Right kidney (tissue), 1 donor: ENCODE measurements around the gene POLR2L.

Experiments used
- DNase-seq: peaks from one replicate; pipeline ENCODE4 v3.0.0-alpha.2; 2016

Gene POLR2L

GRCh38 chr11:855796-856195 is 13.5 kb upstream of the POLR2L start:
- DNase-seq = no peak

- DNase-seq = no peak
Observed at GRCh38 chr11:855330-855674, 13.0 kb upstream of the POLR2L start.

GRCh38 chr11:854601-855329 is 12.4 kb upstream of the POLR2L start:
- no peak for DNase-seq

DNA sequence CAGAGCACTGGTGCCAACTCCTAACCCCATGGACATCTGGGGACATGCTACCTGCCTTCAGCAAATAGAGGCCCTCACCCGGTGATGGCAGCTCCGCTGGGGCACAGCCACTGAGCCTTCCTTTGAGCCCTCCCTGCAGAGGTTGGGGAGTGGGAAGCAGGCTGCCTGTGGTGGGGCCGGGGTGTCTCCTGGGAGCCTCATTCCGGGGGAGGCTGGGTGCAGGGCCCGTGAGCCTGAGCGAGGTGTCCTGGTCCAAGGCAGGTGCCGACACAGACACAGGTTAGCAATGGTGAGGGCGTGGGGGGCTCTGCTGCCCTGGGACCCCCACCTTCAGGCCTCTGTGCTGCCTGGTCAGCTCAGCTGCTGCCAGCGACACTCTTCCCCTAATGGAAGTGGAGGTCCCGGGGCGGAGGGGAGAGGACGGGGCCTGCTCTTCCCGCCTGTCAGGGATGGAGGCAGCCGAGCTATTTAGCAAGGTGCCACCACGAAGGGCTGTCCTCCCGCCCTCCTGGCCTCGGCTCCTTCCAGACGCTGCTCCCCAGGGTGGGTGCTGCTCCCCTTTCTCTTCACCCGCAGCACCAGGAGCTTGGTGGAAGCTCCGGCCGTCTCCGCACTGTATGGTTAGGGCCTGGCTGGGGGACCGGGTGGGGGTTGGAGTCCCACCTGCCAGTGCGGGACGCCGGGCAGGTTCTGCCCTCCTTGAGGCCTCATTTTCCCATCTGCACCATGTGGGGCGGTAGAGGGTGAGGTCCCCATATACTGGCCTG is 11.5 kb upstream of the POLR2L start:
- DNase-seq = no peak

DNA sequence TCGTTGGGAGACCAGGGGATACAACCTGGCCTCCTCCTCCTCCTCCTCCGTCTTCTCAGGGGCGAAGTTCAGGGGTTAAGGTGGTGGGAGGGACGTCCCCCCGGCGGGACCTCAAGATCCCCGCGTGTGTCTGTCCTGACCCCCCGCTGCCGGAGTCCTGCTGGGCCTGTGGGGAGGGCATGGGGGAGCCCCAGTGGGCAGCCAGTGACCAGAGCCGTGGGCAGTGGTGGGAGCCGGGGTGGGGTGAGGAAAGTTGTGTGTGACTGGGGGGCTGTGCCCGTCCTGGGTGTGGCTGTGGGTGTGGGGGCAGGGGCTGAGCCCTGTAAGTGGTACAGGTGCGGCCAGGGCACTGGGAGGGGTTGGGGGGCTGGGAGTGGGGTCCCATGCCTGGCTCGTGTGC is 10.4 kb upstream of the POLR2L start:
- DNase-seq = no peak

DNA sequence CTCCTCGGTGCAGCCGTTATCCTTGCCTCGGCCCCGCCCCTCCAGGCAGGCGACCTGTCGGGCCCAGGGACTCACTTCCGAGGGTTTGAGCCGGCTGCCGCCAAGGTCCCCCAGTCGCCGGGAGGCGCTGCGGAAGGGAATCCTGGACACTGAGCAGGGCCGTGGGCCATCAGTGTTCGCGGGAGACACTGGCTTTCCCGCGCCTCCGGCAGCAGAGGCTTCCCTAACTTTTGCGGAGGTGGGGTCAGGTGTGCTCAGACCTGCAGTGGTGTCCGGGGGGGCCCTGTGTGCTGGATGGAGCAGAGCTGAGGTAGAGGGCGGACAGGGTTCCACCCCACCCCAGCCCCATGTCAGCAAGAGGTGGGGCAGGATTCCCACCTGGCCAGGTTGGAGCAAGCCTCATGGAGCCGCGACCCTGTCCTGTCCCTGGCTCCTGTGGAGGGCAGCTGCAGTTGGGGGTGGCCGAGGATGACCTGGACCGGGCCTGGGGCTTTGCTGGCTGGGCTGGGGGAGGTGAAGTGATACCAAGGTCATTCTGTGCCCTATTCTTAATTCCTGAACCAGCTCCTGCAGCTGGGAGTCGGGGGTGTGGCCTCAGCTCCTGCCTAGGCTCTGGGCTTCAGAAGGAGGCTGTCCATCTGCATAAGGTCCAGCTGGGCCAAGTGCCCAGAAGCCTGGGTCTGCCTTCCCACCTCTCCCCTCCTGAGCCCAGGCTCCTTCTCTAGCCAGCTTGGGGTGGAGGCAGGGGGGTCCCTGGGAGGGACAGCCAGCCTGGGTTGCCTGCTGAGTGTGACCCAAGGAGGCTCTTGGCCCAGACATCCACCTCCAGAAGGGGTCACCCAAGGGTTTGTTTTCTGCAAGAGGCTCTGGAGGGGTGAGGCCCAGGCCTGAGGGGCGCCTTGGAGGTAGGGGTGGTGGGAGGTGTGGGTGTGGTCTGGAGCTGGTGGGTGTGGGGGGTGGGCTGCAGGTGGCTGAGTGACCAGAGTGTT is 8.7 kb upstream of the POLR2L start:
- DNase-seq = no peak

GRCh38 chr11:849951-850774 is 7.8 kb upstream of the POLR2L start:
- DNase-seq = peak; percentile 72

DNA sequence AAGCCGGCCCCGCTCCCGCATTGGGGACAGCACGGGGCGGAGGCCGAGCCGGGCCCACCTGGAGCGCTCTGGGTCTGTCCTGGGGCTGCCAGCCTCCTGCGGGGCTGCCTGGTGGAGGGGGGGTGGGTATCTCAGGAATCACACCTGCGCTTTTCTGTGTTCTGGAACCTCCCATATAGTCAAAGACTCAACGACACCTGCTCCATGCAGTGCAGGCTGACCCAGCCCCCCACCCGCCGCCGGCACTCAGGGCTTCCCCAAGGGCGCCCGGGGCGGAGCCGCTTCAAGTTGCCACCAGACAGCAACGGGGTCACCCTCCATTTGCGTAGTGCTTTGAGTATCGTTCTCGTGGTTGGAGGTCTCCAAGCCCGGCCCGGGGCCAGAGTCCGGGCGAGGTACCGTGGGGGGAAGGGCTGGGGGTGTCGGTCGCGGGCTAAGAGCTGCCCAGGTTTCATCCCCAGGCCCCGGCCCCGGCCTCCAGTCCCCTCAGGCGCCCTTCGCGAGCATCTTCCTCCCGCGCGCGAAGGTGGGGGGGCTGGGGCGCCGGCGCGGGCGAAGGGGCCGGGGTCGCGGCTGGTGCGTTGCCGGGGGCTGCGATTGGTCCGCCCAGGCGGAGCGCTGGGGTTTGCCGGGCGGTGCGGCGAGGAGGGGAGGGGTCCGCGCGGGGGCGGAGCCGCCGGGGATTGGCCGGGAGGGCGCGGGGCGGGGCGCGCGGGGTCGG is 6.9 kb upstream of the POLR2L start:
- DNase-seq = peak; percentile 69

GRCh38 chr11:848380-848931 is 6.1 kb upstream of the POLR2L start:
- no peak for DNase-seq

DNA sequence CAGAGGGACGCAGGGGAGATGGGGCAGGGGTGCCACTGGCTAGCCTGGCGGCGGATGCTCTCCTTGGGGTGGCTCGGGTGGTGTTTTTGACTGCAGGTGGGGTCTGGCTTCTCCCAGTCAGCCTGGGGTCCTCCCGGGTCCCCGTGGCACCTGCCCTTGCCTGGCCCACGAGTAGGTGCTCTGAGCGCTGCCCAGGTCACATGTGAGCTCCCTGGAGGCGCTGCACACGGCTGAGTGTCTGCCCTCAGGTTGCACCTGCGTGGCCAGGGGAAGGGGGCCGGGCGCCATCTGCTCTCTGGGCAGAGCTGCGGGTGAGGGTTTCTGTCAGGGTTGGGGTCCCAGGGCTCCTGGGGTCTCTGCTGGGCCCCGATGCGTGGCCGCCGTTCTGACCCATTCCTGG is 5.5 kb upstream of the POLR2L start:
- no peak for DNase-seq

DNA sequence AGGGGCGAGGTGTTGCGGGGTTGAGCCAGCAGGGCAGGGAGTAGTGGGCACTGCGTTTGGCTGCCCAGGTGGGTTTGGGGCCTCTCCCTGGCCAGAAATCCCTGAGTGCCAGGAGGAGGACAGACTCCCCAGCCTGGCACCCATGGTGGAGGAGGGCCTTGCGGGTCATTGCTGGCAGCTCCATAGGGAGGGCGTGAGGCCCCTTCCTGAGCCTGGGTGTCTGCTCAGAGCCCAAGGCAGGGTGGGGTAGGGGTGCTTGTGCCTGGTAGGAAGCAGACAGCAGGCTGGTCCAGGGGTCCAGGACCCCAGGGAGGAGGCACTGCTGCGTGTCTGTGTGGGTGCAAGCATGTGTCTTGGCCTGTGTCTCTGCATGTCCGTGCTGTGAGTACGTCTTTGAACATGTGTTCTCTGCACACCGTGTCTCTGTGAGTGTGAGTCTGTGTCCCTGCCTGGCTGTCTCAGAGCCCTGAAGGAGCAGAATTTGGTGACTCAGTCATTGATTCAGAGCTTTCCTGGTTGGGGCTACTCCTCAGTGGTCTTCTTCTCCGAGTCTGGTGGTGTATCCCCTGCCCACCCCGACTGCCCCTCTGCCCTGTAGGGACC is 4.3 kb upstream of the POLR2L start:
- no peak for DNase-seq

DNA sequence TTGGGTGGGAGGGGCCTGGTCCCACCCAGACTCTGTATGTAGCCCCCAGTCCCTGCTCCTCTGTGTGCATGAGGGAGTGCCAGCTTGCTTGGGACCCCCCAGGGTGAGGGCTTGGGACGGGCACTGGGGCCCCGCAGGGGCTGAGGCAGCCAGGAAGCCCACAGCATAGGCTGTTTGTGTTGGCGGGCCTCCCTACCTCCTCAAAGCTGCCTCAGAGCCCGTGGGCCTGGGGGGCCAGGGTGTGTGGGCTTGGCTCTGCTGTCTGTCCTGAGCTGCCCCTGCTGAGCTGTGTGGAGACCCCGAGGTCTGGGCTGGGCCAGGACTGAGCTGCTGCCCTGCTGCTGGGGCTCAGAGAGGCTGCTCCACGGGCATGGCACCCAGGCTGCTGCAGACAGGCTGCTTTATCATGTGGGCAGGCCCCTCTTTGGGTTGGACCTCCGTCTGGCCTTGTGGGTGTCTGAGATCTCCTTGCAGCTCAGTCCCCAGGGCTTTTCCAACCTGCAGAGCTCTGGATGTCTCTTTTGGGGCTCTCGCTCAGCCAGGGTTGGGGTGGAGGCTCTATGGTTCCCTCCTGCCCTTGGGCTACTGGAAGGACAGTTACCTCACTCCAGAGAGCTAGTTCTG is 3.7 kb upstream of the POLR2L start:
- no peak for DNase-seq

DNA sequence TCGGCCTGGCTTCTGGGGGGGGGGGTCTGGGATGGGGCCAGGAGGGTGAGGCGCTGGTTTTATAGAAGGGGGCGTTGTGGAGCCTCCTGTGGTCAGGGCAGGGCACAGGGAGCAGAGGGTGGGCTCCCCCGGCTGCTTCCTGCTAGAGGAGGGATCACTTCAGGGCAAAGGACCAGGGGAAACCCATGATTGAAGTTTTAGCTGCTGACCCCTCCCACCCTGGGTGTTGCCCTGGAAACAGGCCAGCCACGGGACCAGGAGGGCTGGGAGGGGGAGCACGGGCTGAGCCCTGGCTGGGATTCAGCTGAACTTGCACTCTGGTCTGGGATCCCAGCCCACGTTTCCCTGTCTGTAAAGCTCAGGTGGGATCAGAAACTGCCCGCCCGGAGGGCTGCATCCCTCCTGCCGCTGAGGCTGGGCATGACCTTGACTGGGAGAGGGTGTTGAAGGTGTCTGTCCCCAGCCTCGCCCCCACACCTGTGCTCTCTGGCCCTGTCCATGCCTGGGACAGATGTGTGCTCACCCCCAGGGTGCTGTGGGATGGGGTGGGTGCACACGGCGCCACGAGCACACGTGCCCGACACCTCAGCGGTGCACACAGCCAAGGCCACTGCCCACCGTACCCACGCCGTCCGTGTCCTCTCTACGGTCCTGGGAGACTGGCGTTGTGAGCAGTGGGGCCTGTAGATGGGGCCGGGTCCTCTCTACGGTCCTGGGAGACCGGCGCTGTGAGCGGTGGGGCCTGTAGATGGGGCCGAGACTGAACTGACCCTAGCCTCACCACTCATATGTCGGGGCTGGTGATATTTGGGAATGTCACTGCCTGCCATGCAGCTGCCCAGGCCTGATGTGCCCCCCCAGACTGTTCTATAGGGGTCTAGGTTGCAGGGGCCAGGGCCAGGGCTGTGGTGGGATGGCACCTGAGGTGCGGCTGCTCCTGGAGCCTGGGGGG is 2.6 kb upstream of the POLR2L start:
- DNase-seq = no peak

DNA sequence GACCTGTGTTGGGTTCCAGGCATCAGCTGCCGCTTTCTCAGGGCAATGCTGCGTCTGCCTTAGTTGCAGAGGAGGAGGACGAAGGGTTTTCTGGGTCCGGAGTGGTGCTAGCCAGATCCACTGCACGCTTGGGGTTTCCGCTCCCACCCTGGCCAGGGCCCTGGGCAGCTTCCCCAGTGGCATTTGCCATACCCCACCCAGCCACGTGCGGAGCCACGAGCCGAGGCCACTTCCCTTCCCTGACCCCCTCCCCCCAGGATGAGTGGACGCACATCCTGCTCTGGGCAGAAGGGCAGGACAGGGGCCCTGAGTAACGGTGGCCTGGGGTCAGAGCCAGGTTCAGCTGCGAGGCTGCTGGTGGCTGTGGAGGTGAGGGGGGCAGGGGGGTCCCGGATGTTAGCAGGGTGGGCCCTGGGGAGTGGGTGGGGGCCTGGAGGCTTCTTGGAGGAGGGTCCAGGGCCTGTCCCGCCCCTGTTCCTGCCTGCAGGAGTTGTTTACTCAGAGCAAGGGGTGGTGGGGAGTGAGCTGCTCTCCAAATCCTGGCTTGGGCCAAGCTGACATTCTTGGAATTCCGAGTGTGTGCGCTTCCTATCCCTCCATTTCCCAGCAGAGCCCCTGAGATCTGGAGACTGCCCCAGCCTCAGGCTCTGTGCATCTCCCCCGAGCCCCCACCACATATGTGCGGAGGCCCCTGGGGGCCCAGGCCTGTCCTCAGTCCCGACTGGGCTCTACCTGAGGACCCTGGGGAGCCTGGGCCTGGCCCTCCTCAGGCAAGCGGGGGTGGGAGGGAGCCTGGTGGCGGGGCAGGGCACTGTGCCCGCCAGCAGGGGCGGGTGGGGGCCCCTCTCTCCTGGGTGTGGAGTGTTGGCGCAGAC is 1.7 kb upstream of the POLR2L start:
- DNase-seq = no peak

DNA sequence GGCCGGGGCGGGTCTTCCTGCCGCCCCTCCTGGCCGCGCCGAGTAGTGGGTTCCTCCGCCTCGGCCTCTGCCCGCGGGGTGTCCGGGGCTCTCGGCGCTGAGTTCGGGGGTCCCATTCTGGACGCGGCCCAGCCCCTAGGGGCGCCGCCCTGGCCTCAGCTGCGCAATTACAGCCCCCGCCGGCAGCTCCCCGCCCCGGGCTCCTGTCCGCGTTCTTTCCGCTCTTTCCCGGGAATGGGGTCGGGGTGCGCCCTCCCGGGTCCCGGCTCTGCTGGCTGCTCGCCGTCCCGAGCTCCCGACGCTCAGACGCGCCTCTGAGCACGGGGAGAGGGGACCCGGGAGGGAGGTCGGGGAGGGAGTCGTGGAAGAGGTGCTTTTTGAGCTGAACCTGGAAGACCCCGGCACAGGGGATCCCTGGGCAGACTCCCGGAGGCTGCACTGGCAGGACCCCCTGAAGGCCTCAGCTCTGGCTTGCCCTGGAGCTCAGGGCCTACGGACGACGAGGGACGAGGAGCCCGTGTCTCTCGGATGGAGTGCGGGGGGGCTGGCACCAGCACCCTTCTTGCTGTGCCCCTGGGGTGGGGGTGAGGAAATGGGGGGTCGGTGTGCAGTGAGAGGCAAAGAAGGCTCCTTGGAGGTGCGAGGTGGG is 881 bp upstream of the POLR2L start:
- no peak for DNase-seq

GRCh38 chr11:841981-842369 is 354 bp downstream of the POLR2L start:
- DNase-seq = peak; percentile 69
